Neuron (in vitro differentiated cells): Measurements from ENCODE around the gene LUZP2.
"Not testable (repeated sequence)": the region's sequence is repeated elsewhere in the genome, so short reads cannot be mapped to it uniquely, and the experiment has no call there.

Source experiments
- H2AFZ ChIP-seq: one replicate; pipeline ENCODE4 v1.6.1; 2013; ENCODE audit warnings: low read depth, mild to moderate bottlenecking, inconsistent platforms, low read length, moderate library complexity
- H3K27me3 ChIP-seq: one replicate; pipeline ENCODE4 v1.6.1; 2013; ENCODE audit warnings: low read length; ENCODE audit not compliant: insufficient read depth
- H3K36me3 ChIP-seq: one replicate; pipeline ENCODE4 v1.6.1; 2013; ENCODE audit warnings: low read length; ENCODE audit not compliant: insufficient read depth
- H3K4me1 ChIP-seq: one replicate; pipeline ENCODE4 v1.6.1; 2013; ENCODE audit warnings: low read length; ENCODE audit not compliant: insufficient read depth
- H3K4me3 ChIP-seq: 2 replicates; pipeline ENCODE4 v1.5.1; 2013; ENCODE audit warnings: mild to moderate bottlenecking, low read length, moderate library complexity
- H3K9me3 ChIP-seq: one replicate; pipeline ENCODE4 v1.6.1; 2013; ENCODE audit warnings: low read length

Gene LUZP2

GRCh38 chr11:24963852-24964251 lies 467.0 kb downstream of the LUZP2 start:
- no peak overlapping the region for H2AFZ ChIP-seq
- H3K4me1 ChIP-seq: no peaks in the 10 kb centered on the region
- no peaks in the 10 kb centered on the region for H3K27me3 ChIP-seq
- H3K36me3 ChIP-seq: no peaks in the 10 kb centered on the region
- H3K9me3 ChIP-seq: no peaks in the 10 kb centered on the region
- H3K4me3 ChIP-seq: no peak overlapping the region

- H3K36me3 ChIP-seq: no peaks in the 10 kb centered on the region
- H3K4me3 ChIP-seq: no peak overlapping the region
- H3K27me3 ChIP-seq: no peaks in the 10 kb centered on the region
- no peaks in the 10 kb centered on the region for H3K9me3 ChIP-seq
- no peaks in the 10 kb centered on the region for H3K4me1 ChIP-seq
- H2AFZ ChIP-seq: no peak overlapping the region
These were observed 468.9 kb downstream of the LUZP2 start for GRCh38 chr11:24965748-24966147.

- H3K4me3 ChIP-seq, H2AFZ ChIP-seq, H3K4me1 ChIP-seq, H3K27me3 ChIP-seq, H3K9me3 ChIP-seq, H3K36me3 ChIP-seq: not testable (repeated sequence)
These were observed 497.1 kb downstream of the LUZP2 start for GRCh38 chr11:24993903-24994302.

GRCh38 chr11:24999929-25000328 lies 503.1 kb downstream of the LUZP2 start:
- H3K4me3 ChIP-seq, H3K27me3 ChIP-seq, H3K9me3 ChIP-seq, H2AFZ ChIP-seq, H3K36me3 ChIP-seq, H3K4me1 ChIP-seq: not testable (repeated sequence)

- Histone ChIP-seq H3K36me3 (no peaks in the 10 kb centered on the region), H3K9me3 (no peaks in the 10 kb centered on the region)
These were observed 540.6 kb downstream of the LUZP2 start for GRCh38 chr11:25037431-25037830.

GRCh38 chr11:25038131-25038530 lies 541.3 kb downstream of the LUZP2 start:
- Histone ChIP-seq H3K9me3 (no peaks in the 10 kb centered on the region), H3K27me3 (no peaks in the 10 kb centered on the region), H3K4me3 (no peak overlapping the region), H3K36me3 (no peaks in the 10 kb centered on the region), H2AFZ (no peak overlapping the region), H3K4me1 (no peaks in the 10 kb centered on the region)

More at GRCh38 chr11:25037431-25037830, 540.6 kb downstream of the LUZP2 start:
- Histone ChIP-seq H3K27me3 (no peaks in the 10 kb centered on the region), H3K4me1 (no peaks in the 10 kb centered on the region), H3K4me3 (no peak overlapping the region), H2AFZ (no peak overlapping the region)

GRCh38 chr11:25039165-25039564 lies 542.3 kb downstream of the LUZP2 start:
- Histone ChIP-seq H3K27me3 (no peaks in the 10 kb centered on the region), H3K36me3 (no peaks in the 10 kb centered on the region), H3K4me1 (no peaks in the 10 kb centered on the region), H3K4me3 (no peak overlapping the region), H2AFZ (no peak overlapping the region), H3K9me3 (no peaks in the 10 kb centered on the region)

- no peaks in the 10 kb centered on the region for H3K9me3 ChIP-seq
- H3K4me1 ChIP-seq: no peaks in the 10 kb centered on the region
These were observed 551.8 kb downstream of the LUZP2 start for GRCh38 chr11:25048632-25049031.

GRCh38 chr11:25052844-25053243 lies 556.0 kb downstream of the LUZP2 start:
- Histone ChIP-seq H3K36me3 (no peaks in the 10 kb centered on the region), H3K9me3 (no peaks in the 10 kb centered on the region), H2AFZ (no peak overlapping the region), H3K4me1 (no peaks in the 10 kb centered on the region), H3K4me3 (no peak overlapping the region), H3K27me3 (no peaks in the 10 kb centered on the region)

More at GRCh38 chr11:25048632-25049031, 551.8 kb downstream of the LUZP2 start:
- Histone ChIP-seq H3K4me3 (no peak overlapping the region), H3K27me3 (no peaks in the 10 kb centered on the region), H2AFZ (no peak overlapping the region), H3K36me3 (no peaks in the 10 kb centered on the region)

GRCh38 chr11:25057861-25058260 lies 561.0 kb downstream of the LUZP2 start:
- no peaks in the 10 kb centered on the region for H3K9me3 ChIP-seq
- no peaks in the 10 kb centered on the region for H3K27me3 ChIP-seq
- H2AFZ ChIP-seq: no peak overlapping the region
- H3K4me1 ChIP-seq: no peaks in the 10 kb centered on the region
- no peaks in the 10 kb centered on the region for H3K36me3 ChIP-seq
- no peak overlapping the region for H3K4me3 ChIP-seq

- no peaks in the 10 kb centered on the region for H3K9me3 ChIP-seq
- H3K4me3 ChIP-seq: no peak overlapping the region
- H3K4me1 ChIP-seq: peaks cover 3% of the 10 kb centered on the region
- H3K27me3 ChIP-seq: no peaks in the 10 kb centered on the region
- H2AFZ ChIP-seq: no peak overlapping the region
- H3K36me3 ChIP-seq: no peaks in the 10 kb centered on the region
These were observed 568.9 kb downstream of the LUZP2 start for GRCh38 chr11:25065746-25066145.

- Histone ChIP-seq H3K36me3 (no peaks in the 10 kb centered on the region), H3K4me1 (peaks cover 3% of the 10 kb centered on the region), H2AFZ (no peak overlapping the region), H3K4me3 (no peak overlapping the region), H3K9me3 (no peaks in the 10 kb centered on the region), H3K27me3 (no peaks in the 10 kb centered on the region)
These were observed 569.9 kb downstream of the LUZP2 start for GRCh38 chr11:25066706-25067105.

GRCh38 chr11:25068451-25068850 lies 571.6 kb downstream of the LUZP2 start:
- no peaks in the 10 kb centered on the region for H3K36me3 ChIP-seq
- H3K4me3 ChIP-seq: no peak overlapping the region
- peaks cover 3% of the 10 kb centered on the region for H3K4me1 ChIP-seq
- no peaks in the 10 kb centered on the region for H3K9me3 ChIP-seq
- no peaks in the 10 kb centered on the region for H3K27me3 ChIP-seq
- H2AFZ ChIP-seq: no peak overlapping the region

- Histone ChIP-seq H3K9me3 (no peaks in the 10 kb centered on the region), H3K4me1 (no peaks in the 10 kb centered on the region), H3K27me3 (no peaks in the 10 kb centered on the region), H2AFZ (no peak overlapping the region), H3K4me3 (no peak overlapping the region), H3K36me3 (no peaks in the 10 kb centered on the region)
These were observed 597.4 kb downstream of the LUZP2 start for GRCh38 chr11:25094085-25094802.
